OCI-LY3 (cell line): ENCODE measurements around the gene ADGRD1.

Source experiments
- EZH2phosphoT487 ChIP-seq: fragments of 200-600 bp; shearing (Covaris generic); IDR thresholded peaks from 2 replicates; pipeline ENCODE4 v1.6.1; 2018; ENCODE audit warnings: antibody characterized with exemption, mixed run types, low read depth
- TF ChIP-seq, protein P1 (sequence below): fragments of 200-600, 300-600 bp; sonication (generic); IDR thresholded peaks from 2 replicates; pipeline ENCODE4 v1.5.1; 2014; ENCODE audit warnings: antibody characterized with exemption, low read length, low read depth

- TF ChIP-seq, protein P1, sequence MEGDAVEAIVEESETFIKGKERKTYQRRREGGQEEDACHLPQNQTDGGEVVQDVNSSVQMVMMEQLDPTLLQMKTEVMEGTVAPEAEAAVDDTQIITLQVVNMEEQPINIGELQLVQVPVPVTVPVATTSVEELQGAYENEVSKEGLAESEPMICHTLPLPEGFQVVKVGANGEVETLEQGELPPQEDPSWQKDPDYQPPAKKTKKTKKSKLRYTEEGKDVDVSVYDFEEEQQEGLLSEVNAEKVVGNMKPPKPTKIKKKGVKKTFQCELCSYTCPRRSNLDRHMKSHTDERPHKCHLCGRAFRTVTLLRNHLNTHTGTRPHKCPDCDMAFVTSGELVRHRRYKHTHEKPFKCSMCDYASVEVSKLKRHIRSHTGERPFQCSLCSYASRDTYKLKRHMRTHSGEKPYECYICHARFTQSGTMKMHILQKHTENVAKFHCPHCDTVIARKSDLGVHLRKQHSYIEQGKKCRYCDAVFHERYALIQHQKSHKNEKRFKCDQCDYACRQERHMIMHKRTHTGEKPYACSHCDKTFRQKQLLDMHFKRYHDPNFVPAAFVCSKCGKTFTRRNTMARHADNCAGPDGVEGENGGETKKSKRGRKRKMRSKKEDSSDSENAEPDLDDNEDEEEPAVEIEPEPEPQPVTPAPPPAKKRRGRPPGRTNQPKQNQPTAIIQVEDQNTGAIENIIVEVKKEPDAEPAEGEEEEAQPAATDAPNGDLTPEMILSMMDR = no peak
- no peak for TF ChIP-seq EZH2phosphoT487
Measured at GRCh38 chr12:130938186-130938585, 15.5 kb upstream of the ADGRD1 start.
